LNCAP (cell line): ENCODE data around the gene METTL5.

ENCODE experiments used
- CTCF ChIP-seq: fragments of 450-650 bp; IDR thresholded peaks from 2 replicates; pipeline ENCODE4 v1.5.1; 2017; ENCODE audit warnings: mild to moderate bottlenecking

METTL5 gene

GRCh38 chr2:169824373-169825333 lies at the start of gene METTL5:
TSS of gene METTL5 (minus strand) at chr2:169824905. CDS start at chr2:169824597, 308 bp downstream.
- TF ChIP-seq CTCF, result peak; percentile 95

- TF ChIP-seq CTCF, result no peak
These were observed 47.3 kb upstream of the METTL5 start for GRCh38 chr2:169871994-169872393.

GRCh38 chr2:169868951-169869350 lies 44.2 kb upstream of the METTL5 start:
- no peak for TF ChIP-seq CTCF

GRCh38 chr2:169867579-169867978 lies 42.9 kb upstream of the METTL5 start:
- TF ChIP-seq CTCF, result no peak

GRCh38 chr2:169865492-169865891 lies 40.8 kb upstream of the METTL5 start:
- TF ChIP-seq CTCF, result no peak

GRCh38 chr2:169862816-169863215 lies 38.1 kb upstream of the METTL5 start:
- no peak for TF ChIP-seq CTCF

- TF ChIP-seq CTCF, result no peak
These were observed 35.4 kb upstream of the METTL5 start for GRCh38 chr2:169860149-169860548.
